Mucosa of descending colon (tissue), 3 donors: ENCODE measurements around the gene PRPH2. TPM values are rescaled to one million over a fixed set of nuclear protein-coding genes. Genes with fewer than 3 reads are reported as not detected.
A peak's percentile ranks its signal among the peaks of the same experiment; 100 is the strongest.

Experiments used
- ATAC-seq: fragments of 200-7000 bp; cut with Tn5 transposase; one replicate; pipeline ENCODE4 v1.9.1; 2020; ENCODE audit warnings: mild to moderate bottlenecking, moderate library complexity
- DNase-seq, 3 donors: peaks; one replicate each; pipeline ENCODE4 v3.0.0-alpha.2; 2020
- H3K36me3 ChIP-seq: fragments of 200-600 bp; one replicate; pipeline ENCODE4 v1.8.0; 2021; ENCODE audit warnings: low read depth, mild to moderate bottlenecking
- H3K4me1 ChIP-seq: fragments of 200-600 bp; one replicate; pipeline ENCODE4 v1.8.0; 2021; ENCODE audit warnings: low read depth, mild to moderate bottlenecking
- H3K4me3 ChIP-seq: fragments of 200-600 bp; one replicate; pipeline ENCODE4 v1.8.0; 2021; ENCODE audit warnings: mild to moderate bottlenecking
- H3K9me3 ChIP-seq: fragments of 200-600 bp; one replicate; pipeline ENCODE4 v1.8.0; 2021; ENCODE audit warnings: mild to moderate bottlenecking
- intact Hi-C, 2 donors: fragments of 100-400 bp; cut with DNase I in 1 of 2; cut with micrococcal nuclease in 1 of 2; formaldehyde crosslinking; loops; one replicate each; pipeline versions ENCODE4 v1.11.0 to v1.11.1; 2022; cut with DNase I, micrococcal nuclease
- total RNA-seq, 3 donors: library from RNA; stranded (reverse); fragmentation: NEBNext Ultra II Directional in 2 of 3; extraction: Animal tissue kit (Norgen Biotek cat#: 25700) in 2 of 3; gene quantifications; one replicate each; pipeline versions ENCODE4 v1.2.1 to v1.2.4, GENCODE V29; 2021 to 2023
- TF ChIP-seq, protein P1 (sequence below): fragments of 200-600 bp; IDR thresholded peaks from one replicate; pipeline ENCODE4 v1.8.0; 2022; ENCODE audit warnings: antibody characterized with exemption, mild to moderate bottlenecking
- donor health status: DM: no; HTN: no; CAD: no; lungs with moderate emphysema.
- donor health status: DM: no; HTN: no; CAD: no.
- donor health status: DM: no; HTN: yes; CAD: no.

Gene PRPH2
- total RNA-seq, 3 donors from 2014 or later = 0.38 to 3.5 (median 0.72) TPM

DNA sequence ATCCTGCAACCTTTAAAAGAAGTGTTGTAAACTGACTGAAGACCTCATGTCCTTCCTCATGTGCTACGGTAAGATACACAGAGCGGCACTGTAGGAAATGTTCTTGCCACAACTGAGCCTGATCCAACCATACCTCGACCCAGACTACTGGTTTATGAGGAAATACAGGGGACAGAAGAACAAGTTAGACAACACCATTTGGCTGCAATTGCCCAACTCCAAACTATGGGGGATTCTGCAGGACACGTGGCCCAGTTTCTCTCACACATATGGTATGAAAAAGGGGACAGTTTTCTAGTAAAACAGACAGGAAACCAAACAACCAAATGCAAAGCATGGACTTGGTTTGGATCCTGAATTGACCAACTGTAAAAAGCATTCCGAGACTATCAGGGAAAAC is 10.5 kb downstream of the PRPH2 start:
- TF ChIP-seq, protein P1, sequence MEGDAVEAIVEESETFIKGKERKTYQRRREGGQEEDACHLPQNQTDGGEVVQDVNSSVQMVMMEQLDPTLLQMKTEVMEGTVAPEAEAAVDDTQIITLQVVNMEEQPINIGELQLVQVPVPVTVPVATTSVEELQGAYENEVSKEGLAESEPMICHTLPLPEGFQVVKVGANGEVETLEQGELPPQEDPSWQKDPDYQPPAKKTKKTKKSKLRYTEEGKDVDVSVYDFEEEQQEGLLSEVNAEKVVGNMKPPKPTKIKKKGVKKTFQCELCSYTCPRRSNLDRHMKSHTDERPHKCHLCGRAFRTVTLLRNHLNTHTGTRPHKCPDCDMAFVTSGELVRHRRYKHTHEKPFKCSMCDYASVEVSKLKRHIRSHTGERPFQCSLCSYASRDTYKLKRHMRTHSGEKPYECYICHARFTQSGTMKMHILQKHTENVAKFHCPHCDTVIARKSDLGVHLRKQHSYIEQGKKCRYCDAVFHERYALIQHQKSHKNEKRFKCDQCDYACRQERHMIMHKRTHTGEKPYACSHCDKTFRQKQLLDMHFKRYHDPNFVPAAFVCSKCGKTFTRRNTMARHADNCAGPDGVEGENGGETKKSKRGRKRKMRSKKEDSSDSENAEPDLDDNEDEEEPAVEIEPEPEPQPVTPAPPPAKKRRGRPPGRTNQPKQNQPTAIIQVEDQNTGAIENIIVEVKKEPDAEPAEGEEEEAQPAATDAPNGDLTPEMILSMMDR = no peak
- no peaks in the 10 kb centered on the region for H3K36me3 ChIP-seq
- intact Hi-C loops = no loop called here
- no peaks in the 10 kb centered on the region for H3K4me1 ChIP-seq
- DNase-seq (no peak), ATAC-seq (no peak)
- peaks cover 2% of the 10 kb centered on the region for H3K9me3 ChIP-seq
- no peak overlapping the region for H3K4me3 ChIP-seq

DNA sequence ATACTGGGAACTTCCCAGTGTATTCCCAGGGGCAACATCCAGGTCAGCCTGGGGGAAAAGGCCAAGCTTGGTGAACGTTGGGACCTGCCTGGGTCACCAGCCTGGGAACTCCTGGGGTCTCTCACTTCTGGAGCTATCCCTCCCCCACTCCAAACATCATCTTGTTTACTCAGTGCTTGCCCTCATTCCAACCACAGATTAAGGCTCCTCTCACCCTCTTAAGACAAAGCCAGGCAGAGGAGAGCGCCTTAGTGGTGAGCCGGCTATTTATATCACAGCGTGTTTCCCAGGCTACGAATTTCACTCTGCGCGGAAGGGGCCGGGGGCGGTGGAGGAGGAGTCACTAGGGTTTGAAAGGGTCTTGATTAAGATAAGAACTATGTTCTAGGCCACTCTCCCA is 12.1 kb downstream of the PRPH2 start:
- Histone ChIP-seq H3K4me1 (no peaks in the 10 kb centered on the region), H3K9me3 (peaks cover 2% of the 10 kb centered on the region), H3K4me3 (no peak overlapping the region), H3K36me3 (no peaks in the 10 kb centered on the region)
- TF ChIP-seq, protein P1 = no peak
- DNase-seq = no peak
- intact Hi-C loops = no loop called here
- no peak for ATAC-seq

DNA sequence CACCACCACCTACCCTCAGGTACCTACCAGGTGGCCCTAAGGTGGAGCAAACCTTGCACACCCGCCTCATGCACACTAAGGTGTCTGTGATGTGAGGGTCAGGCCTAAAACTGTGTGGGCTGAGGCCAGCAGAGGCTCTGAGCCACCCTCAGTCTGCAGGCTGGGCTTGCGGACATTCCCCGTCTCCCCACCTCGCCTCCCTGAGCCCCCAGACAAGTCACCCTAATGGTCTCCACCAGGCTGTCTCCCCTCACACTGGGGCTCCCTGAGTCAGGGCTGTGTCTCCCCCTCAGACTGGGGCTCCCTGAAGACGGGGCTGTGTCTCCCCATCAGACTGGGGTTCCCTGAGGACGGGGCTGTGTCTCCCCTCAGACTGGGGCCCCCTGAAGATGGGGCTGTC is 12.5 kb downstream of the PRPH2 start:
- no peak overlapping the region for H3K4me3 ChIP-seq
- DNase-seq = no peak
- H3K36me3 ChIP-seq = no peaks in the 10 kb centered on the region
- H3K9me3 ChIP-seq = peaks cover 2% of the 10 kb centered on the region
- ATAC-seq = no peak
- H3K4me1 ChIP-seq = no peaks in the 10 kb centered on the region
- TF ChIP-seq, protein P1 = no peak
- intact Hi-C loops = no loop called here

DNA sequence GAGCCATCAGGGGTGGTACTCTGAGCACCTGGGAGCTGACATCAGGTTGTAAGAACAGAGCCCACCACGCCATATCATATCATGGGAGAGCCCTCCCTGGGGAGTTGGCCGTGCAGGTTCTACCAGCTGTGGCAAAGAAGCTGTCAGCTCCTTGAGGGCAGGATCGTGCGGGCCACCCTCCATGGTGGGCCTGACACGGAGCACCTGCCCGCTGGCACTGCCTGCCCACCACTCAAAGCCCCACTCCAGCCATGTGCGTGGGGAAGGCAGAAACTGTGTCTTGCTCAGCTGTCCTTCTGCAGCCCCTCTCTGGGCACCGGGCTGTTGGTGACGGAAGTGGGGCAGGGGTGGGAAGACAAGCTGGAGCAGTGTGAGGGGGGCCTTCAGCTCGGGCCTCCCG is 14.3 kb downstream of the PRPH2 start:
- no peaks in the 10 kb centered on the region for H3K36me3 ChIP-seq
- intact Hi-C loops = no loop called here
- ATAC-seq (no peak), DNase-seq (no peak)
- peaks cover 2% of the 10 kb centered on the region for H3K9me3 ChIP-seq
- H3K4me1 ChIP-seq = no peaks in the 10 kb centered on the region
- TF ChIP-seq, protein P1 = no peak
- H3K4me3 ChIP-seq = no peak overlapping the region

DNA sequence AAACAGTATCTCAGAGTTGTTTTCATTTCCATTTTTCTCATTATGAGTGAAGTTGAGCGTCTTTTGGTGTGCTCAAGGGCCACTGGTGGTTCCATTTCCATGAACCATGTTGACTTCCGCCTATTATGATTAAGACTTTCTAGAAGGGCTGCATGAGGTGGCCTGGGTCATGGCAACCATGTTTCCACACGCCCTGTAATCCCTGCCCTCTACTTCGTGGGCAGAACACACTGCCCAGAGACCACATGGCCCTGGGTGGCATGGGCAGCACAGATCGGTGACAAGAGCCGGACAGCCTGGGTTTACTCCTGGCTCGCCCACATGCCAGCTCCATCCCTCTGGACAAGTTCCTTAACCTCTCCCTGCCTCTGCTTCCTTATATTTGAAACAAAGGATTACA is 14.8 kb downstream of the PRPH2 start:
- Histone ChIP-seq H3K4me1 (no peaks in the 10 kb centered on the region), H3K36me3 (no peaks in the 10 kb centered on the region), H3K9me3 (peaks cover 2% of the 10 kb centered on the region), H3K4me3 (no peak overlapping the region)
- intact Hi-C loops = no loop called here
- no peak for DNase-seq
- TF ChIP-seq, protein P1 = no peak
- no peak for ATAC-seq

DNA sequence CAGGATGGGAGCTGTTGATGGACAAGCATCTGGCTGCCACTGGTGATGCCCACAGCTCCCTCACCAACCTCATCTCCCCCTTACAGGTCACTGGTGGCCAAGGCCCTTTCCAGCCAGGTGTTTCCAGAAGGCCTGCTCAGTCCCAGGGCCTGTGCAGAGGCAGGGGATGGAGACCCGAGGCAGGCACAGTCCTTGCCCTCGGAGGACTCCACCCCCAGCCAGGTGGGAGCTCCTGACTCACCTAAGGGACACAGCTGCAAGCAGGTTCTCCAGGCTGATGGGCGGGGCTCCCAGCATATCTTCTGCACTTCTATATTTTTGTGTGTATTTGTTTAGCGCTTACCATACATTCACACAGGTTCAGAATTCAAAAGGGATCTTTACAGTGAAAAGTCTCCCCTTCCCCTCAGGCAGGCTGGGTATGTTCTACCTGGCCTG is 17.4 kb downstream of the PRPH2 start:
- Histone ChIP-seq H3K36me3 (no peaks in the 10 kb centered on the region), H3K4me1 (no peaks in the 10 kb centered on the region), H3K9me3 (no peaks in the 10 kb centered on the region), H3K4me3 (no peak overlapping the region)
- intact Hi-C loops = no loop called here
- TF ChIP-seq, protein P1 = no peak
- DNase-seq (no peak), ATAC-seq (peak; percentile 40)
